Measurements from ENCODE around the gene GALNS. TPM values are rescaled to one million over a fixed set of nuclear protein-coding genes. Genes with fewer than 3 reads are reported as not detected.

GALNS gene
- total RNA-seq, 1 donor from 2014 or later: 41.0 TPM

DNA sequence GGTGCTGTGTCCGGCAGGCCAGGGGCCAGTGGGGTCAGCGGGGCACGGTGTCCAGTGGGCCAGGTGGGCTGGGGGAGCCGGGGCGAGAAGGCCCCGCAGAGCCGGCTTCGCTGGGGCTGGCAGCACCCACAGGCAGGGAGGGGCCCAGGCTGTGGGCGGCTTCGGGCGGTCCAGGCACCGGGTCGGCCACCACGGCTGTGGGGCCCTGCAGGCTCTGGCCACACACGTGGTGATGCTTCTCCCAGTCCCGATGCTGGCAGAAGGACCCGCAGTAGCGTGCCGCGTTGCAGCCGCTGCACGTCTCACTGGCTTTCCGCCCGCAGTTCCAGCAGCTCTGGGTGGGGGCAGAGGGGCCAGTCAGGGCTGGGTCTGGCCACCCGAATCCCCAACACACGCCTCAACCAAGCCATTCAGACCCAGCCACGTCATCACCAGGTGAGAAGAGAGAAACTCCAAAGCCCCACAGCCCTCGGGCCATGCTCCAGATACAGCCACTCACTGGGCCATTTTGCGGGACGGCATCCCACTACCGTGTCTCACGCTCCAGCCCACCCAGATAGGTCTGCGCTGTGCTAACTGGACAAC is 20.3 kb upstream of the GALNS start:
- no peak for DNase-seq (ENCODE audit: low read depth)

- no peak for DNase-seq (ENCODE audit: low read depth)
These were observed 19.0 kb upstream of the GALNS start for GRCh38 chr16:88875703-88876234.

DNA sequence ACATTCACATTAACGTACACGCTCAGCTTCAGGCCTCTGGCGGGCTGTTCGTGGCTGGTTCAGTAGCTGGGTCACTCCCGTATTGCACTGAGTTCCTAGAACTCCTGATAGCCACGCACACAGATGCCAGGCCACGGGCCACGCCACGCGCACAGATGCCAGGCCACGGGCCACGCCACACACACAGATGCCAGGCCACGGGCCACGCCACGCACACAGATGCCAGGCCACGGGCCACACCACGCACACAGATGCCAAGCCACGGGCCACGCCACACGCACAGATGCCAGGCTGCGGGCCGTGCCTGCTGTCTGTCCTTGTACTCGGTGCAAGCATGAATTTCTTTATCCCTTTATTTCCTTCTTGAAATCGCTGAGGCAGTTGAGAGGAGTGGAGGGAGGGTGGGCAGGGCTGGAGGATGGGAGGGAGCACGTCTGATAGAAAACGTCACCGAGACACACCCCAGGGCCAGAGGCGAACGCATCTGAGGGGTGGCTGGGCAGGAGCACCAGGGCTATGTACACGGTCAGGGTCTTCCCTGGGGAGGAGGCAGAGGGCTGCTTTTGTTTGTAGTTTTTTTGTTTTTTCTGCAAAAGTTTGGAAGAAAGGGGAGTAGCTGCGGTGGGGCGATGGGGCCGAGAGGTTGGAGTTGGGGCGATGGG is 18.3 kb upstream of the GALNS start:
- no peak for DNase-seq (ENCODE audit: low read depth)

GRCh38 chr16:88872650-88873331 is 16.0 kb upstream of the GALNS start:
- DNase-seq (ENCODE audit: low read depth): no peak

DNA sequence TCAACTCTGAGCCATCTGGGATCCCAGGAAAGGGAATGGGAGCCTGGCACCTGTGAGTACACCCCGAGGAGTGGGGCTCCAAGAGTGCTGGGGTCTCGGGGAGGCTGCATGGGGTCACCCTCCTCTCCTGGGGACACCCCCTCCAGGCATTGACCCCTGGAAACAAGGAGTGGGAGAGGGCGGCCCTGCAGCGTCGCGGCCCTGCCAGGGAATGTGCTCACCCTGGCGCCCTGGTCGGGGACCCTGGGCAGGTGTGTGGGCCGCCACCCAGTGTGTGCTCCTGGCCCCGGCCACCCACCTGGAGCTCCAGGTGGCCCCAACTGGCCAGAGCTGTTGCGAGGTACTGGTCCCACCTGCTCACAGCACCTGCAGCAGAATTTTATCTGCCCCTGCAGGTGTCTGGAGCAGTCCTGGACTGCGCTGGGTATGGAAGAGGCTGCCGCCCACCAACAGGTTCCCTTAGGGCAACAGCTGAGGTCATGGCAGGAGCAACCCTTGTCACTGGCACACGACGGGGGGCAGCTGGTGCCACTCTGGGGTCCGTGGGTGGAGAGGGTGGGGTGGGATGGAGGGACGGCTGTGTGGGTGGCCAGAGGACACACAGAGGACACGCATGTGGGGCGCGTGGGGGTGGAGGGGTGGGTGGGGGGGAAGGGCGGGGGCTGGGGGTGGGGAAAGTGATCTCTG is 15.1 kb upstream of the GALNS start:
- no peak for DNase-seq (ENCODE audit: low read depth)

GRCh38 chr16:88871349-88871702 is 14.6 kb upstream of the GALNS start:
- no peak for DNase-seq (ENCODE audit: low read depth)

GRCh38 chr16:88870608-88871348 is 14.0 kb upstream of the GALNS start:
- no peak for DNase-seq (ENCODE audit: low read depth)

DNA sequence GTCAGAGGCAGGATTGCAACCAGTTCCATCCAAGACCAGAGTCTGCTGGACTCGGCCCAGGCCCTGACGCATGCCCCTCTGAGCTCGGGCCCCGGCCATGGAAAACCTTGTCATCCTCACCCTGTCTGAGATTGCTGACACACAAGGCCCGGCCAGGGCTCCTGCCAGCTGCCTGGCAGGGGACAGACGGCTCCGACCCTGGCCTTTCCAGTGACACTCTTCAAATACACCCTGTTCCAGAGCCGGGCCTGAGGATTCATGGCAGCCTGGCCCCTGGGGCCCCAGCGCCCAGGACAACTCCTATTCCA is 12.9 kb upstream of the GALNS start:
- no peak for DNase-seq (ENCODE audit: low read depth)

DNA sequence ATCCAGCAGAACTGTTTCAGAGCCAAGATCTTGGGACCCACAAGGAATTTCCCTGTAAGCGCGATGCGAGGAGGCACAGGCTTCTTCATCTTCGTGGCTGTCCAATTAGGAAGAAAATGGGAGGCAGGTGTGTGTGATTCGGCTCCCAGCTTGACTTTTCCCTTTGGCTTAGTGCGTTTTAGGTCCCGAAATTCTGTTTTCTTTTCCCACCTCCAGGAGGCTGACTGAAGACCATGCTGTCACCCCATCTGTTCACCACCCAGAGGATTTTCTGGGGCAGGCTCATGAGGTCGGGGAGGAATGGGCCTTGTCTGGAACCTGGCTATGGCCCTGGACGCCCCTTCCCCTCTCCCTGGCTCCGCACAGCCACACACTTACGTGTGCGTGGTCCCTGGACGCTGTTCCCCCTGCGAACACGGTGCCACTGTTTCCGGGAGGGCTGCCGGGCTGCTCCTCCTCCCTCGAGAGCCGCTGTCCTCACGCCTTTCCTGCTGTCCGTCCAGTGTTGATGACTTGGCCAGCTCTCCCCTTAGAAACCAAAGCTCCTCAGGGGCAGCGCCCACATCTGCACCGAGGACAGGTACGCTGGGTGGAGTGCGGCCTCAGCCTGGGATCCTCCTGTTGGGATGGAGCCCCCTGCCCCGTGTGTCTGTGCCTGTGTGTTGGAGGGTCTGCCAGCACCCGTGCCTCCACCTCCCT is 12.4 kb upstream of the GALNS start:
- DNase-seq (ENCODE audit: low read depth): no peak

GRCh38 chr16:88867581-88868246 is 11.0 kb upstream of the GALNS start:
- no peak for DNase-seq (ENCODE audit: low read depth)

DNA sequence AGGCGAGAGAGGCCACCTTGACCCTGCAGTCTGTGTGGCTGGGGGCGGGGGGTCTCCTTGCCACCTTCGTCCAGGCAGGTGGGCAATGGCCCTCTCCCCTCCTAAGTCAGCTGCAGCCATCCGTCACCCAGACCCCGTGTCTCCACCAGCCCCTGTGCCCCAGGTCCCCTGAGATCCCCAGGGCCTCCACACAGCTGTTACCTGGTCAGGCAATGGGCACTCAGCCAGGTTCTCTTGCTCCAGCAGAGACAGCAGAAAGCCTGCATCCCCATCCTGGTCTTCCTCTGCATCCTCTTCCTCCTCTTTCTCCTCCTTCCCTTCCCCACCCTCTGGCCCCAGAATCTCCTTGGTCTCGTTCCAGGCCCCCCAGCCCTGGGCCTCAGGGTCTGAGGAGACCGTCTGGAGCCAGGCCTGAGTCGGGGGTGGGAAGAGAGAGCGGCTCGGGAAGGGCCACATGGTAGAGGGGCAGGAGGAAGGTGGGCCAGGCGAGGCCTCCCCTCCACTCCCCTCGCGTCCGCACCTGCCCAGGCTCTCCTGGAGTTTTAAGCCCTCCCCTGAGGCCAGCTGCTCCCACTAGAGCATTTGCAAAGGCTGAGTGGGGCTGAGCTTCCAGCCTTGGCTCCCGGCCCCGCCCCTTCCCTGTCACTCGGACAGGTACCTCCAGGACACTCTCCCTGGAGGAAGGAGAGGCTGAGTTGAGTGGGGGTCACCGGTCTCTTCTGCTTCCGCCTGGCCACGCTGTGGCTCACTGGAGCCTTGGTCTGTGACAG is 9.6 kb upstream of the GALNS start, which contains the start of gene PABPN1L:
TSS of gene PABPN1L (minus strand) at position 510 of the 770 bp plus-strand sequence. CDS start at position 456, 54 bp downstream.
- no peak for DNase-seq (ENCODE audit: low read depth)

DNA sequence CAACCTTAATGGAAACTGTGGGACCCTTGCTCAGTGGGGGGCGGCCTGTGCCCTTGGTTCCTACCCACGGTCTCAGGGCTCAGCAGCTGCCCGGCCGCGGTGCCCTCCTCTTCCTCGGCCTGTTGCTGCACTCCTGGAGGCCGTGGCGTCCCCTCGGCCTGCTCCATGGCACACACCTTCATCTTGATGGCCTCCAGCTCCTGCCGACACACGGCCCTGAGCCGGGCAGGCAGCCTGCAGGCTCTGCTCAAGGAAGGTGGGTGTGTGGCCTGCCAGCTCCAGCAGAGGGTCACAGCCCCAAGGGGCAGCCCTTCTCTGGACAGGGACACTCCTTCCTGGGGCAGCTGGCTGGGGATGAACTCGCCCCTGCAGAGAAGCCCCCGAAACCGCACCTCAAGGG is 9.0 kb upstream of the GALNS start:
- no peak for DNase-seq (ENCODE audit: low read depth)

GRCh38 chr16:88865310-88865709 is 8.6 kb upstream of the GALNS start:
- DNase-seq (ENCODE audit: low read depth): no peak

DNA sequence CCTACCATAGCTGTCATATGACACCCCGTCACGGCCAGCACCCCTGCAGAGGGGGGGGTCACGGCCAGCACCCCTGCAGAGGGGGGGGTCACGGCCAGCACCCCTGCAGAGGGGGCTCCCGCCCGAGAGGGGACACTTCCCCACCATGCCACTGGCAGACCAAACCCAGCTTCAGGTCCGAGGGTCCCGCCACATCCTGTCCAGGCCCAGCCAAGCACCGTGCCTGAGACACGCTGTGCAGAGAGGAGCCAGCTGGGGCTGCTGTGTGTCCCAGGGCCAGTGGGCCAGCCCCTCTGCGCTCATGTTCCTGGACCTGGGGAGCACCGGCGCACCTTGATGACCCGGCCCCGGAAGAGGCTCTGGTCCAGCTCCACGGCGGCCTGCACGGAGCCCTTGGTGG is 7.8 kb upstream of the GALNS start:
- DNase-seq (ENCODE audit: low read depth): no peak

GRCh38 chr16:88864099-88864498 is 7.4 kb upstream of the GALNS start:
- no peak for DNase-seq (ENCODE audit: low read depth)

DNA sequence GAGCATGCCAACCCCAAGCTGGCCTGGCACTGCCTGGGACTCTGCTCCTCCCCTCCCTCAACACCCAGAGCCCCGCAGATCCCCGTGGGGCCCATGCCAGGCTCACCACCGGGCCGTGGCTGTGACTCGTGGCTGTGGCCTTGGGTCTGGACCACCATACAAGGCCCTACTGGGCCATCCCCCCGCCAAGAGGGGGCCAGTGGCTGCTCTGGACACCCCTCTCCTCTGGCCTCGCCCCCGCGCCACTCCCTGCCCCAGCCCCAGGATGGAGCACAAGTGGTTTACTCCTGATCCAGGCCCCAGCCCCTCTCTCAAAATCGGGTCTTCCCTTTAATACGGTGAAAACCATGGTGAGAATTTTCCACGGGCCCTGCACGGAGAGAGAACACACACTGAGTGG is 6.7 kb upstream of the GALNS start:
- no peak for DNase-seq (ENCODE audit: low read depth)

DNA sequence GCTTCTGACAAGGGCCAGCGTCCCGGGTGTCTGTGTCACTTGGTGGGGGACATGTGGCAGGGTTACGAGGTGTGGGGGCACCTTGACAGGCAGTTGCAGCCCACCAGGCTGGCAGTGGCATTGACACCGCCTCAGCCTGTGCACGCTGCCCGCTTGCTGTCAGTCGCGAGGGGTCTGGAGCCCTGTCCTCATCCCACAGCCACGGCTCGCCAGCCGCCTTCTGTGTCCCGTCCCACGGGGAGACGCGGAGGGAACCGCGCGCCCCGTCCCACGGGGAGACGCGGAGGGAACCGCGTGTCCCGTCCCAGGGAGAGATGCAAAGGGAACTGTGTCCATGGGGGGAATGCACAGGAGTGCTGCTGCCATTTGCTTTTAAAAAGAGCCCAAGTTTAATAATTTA is 6.2 kb upstream of the GALNS start:
- no peak for DNase-seq (ENCODE audit: low read depth)

DNA sequence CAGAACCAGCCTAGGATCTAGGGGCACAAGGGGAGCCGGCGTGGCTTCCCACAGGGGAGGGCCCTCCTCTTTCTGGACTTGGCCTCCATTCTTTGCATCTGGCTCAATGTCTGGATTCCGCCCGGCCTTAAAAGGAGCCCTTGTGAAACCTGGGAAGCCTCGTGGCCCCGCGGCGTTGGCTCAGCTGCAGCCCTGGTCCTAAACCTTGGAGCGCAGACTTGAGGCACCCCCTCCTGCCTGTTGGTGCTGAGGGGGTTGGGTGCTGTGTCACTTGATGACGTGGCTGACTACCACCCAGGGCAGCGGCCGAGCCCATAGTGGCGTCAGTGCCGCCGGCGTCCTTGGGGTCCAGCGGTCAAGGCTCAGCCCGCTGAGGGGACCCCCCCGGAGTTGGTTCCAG is 4.6 kb upstream of the GALNS start:
- DNase-seq (ENCODE audit: low read depth): no peak

DNA sequence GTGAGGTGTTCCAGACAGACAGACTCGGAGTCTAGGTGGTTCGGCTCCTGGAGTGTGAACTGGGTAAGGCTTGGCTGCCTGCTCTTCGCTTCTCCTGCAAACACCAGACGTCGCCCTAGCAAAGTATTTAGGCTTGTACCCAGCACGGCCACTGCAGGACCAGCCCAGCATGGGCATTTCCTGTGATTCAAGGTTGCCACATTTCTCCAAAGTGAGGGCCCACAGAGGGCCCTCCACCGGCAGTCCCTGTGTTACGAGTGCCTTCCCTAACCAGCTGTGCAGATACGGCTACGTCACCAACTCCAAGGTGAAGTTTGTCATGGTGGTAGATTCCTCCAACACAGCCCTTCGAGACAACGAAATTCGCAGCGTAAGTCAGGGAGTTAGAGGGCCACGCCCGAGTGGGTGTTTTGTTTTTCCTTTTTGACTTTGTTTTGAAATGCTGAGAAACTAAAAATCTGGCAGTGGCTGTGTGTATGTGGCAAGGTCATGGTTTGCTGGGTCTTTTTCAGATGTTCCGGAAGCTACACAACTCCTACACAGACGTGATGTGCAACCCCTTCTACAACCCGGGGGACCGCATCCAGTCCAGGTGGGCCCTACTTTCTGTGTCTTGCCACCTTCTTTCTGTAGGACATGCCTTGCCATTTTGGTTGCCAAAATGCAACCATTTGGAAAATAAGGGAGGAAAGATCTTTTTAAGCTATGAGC is 2.8 kb upstream of the GALNS start:
- no peak for DNase-seq (ENCODE audit: low read depth)

Measured in renal cortical epithelial cell (primary cell).